BE2C (cell line): ENCODE data around the gene RBM20.

Experiments used
- DNase-seq: peaks from one replicate; pipeline ENCODE4 v3.0.0-alpha.2; 2020
- H3K27me3 ChIP-seq: fragments of 250-450 bp; sonication (Bioruptor Pico); 2 replicates; pipeline ENCODE4 v1.5.1; 2020; ENCODE audit warnings: mild to moderate bottlenecking
- H3K36me3 ChIP-seq: fragments of 250-450 bp; sonication (Bioruptor Pico); 2 replicates; pipeline ENCODE4 v1.5.1; 2020; ENCODE audit warnings: mild to moderate bottlenecking
- H3K4me1 ChIP-seq: fragments of 250-450 bp; sonication (Bioruptor Pico); 2 replicates; pipeline ENCODE4 v1.5.1; 2020
- H3K4me3 ChIP-seq: 2 replicates; pipeline ENCODE4 v1.5.1; 2011; ENCODE audit warnings: low read depth, low read length
- H3K9me3 ChIP-seq: fragments of 250-450 bp; sonication (Bioruptor Pico); 2 replicates; pipeline ENCODE4 v1.5.1; 2020
- CTCF ChIP-seq: IDR thresholded peaks from 2 replicates; pipeline ENCODE4 v1.5.1; 2012; ENCODE audit warnings: mild to moderate bottlenecking, low read depth, low read length

Gene RBM20

GRCh38 chr10:110872984-110873923 lies 229.1 kb downstream of the RBM20 start:
- H3K36me3 ChIP-seq = no peaks in the 10 kb centered on the region
- peak overlapping the region; percentile 76 for H3K4me3 ChIP-seq
- TF ChIP-seq CTCF = no peak
- no peak for DNase-seq
- H3K27me3 ChIP-seq = no peaks in the 10 kb centered on the region
- peaks cover 8% of the 10 kb centered on the region for H3K4me1 ChIP-seq
- H3K9me3 ChIP-seq = no peaks in the 10 kb centered on the region

GRCh38 chr10:110873951-110874350 lies 229.8 kb downstream of the RBM20 start:
- DNase-seq = no peak
- TF ChIP-seq CTCF = no peak
- Histone ChIP-seq H3K36me3 (no peaks in the 10 kb centered on the region), H3K4me1 (peaks cover 8% of the 10 kb centered on the region), H3K27me3 (no peaks in the 10 kb centered on the region), H3K9me3 (no peaks in the 10 kb centered on the region), H3K4me3 (peak overlapping the region; percentile 76)

GRCh38 chr10:110876000-110876399 lies 231.9 kb downstream of the RBM20 start:
- TF ChIP-seq CTCF = no peak
- Histone ChIP-seq H3K9me3 (no peaks in the 10 kb centered on the region), H3K36me3 (no peaks in the 10 kb centered on the region; the same call in 1 of the 2 replicates), H3K4me3 (no peak overlapping the region), H3K27me3 (no peaks in the 10 kb centered on the region), H3K4me1 (peaks cover 3% of the 10 kb centered on the region)
- DNase-seq = no peak

GRCh38 chr10:110876788-110877187 lies 232.7 kb downstream of the RBM20 start:
- no peaks in the 10 kb centered on the region; the same call in 1 of the 2 replicates for H3K4me1 ChIP-seq
- no peaks in the 10 kb centered on the region; the same call in 1 of the 2 replicates for H3K36me3 ChIP-seq
- H3K9me3 ChIP-seq = no peaks in the 10 kb centered on the region
- no peak for DNase-seq
- no peak overlapping the region for H3K4me3 ChIP-seq
- no peak for TF ChIP-seq CTCF
- no peaks in the 10 kb centered on the region for H3K27me3 ChIP-seq

- Histone ChIP-seq H3K36me3 (peaks cover 3% of the 10 kb centered on the region; the same call in 1 of the 2 replicates), H3K4me1 (no peaks in the 10 kb centered on the region)
These were observed 235.9 kb downstream of the RBM20 start for GRCh38 chr10:110880012-110880411.

More at GRCh38 chr10:110880012-110880411, 235.9 kb downstream of the RBM20 start:
- Histone ChIP-seq H3K4me3 (no peak overlapping the region), H3K9me3 (no peaks in the 10 kb centered on the region), H3K27me3 (no peaks in the 10 kb centered on the region)
- DNase-seq = no peak
- no peak for TF ChIP-seq CTCF
